Activated T-helper 1 cell treated with Interleukin-2 at 50 U/mL for 16 hours (primary cell): Measurements from ENCODE around the gene C8A.

Source experiments
- DNase-seq: peaks from one replicate; pipeline ENCODE4 v3.0.0-alpha.2; 2020; ENCODE audit warnings: low read depth

The C8A gene

DNA sequence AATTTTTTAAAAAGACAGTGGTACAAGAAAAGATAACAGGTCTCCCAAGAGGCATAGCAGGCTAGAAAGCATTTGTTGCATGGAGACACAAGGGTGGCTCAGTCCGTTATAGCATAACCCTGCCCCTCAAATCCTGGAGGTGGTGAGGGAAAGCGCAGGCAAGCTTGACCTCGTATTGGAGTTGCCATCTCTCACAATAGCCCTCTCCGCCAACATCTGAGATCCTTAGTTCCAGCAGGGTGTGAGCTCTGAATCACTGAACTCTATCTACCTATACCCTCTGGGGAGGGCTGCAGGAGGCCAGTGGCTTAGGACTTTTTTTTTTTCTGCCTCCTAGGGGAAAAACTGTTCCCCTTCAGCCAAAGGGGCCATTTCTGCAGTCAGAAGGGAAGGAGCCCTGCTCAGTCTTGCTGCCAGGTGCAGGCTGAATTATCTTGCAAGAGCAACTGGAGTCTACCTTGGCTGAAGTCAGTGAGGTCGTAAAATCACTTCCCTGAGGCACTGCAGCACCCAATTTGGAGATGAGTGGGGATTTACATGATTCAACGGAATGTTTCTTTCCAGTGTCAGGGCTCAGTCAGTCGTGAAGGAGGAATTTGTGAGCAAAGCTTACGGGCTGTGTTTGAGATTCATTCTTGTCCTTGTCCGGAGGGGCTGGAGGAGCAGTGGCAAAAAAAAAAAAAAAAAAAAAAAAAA is 17.2 kb upstream of the C8A start:
- no peak for DNase-seq

DNA sequence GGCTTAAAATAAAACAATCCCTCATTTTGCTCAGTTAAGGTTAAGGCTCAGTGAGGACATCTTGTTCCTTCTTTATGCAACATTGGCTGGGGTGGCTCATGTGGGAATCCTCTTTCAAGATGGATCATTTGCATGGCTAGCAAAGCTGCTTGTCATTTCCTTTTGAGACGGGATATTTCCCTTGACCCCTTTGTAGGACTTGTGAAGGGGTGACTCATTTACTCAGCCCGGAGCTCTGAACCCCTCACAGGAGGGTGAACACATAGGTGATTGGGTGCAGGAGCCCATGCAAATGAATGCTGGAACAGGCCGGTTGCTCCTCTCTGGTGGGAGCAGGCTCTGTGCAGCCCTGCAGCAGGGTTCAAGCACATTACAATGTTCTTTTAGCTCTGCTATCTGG is 15.8 kb upstream of the C8A start:
- DNase-seq: no peak

DNA sequence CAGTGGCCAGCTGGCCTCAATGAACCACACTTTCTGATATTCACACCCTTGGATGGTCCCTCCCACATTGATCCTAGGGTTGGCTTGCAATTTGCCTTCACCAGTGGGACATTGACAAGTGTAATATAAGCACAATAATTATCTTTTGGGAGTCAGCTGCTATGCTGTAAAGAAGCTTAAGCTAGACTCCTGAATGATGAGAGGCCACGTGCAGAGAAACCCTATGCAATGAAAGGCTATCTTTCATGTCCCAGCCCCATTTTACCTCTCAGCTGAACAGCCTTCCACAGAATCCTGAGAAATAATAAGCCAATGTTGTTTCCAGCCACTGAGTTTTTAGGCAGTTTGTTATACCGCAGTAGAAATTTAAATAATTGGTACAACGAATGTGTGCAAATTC is 11.1 kb upstream of the C8A start:
- DNase-seq: no peak

DNA sequence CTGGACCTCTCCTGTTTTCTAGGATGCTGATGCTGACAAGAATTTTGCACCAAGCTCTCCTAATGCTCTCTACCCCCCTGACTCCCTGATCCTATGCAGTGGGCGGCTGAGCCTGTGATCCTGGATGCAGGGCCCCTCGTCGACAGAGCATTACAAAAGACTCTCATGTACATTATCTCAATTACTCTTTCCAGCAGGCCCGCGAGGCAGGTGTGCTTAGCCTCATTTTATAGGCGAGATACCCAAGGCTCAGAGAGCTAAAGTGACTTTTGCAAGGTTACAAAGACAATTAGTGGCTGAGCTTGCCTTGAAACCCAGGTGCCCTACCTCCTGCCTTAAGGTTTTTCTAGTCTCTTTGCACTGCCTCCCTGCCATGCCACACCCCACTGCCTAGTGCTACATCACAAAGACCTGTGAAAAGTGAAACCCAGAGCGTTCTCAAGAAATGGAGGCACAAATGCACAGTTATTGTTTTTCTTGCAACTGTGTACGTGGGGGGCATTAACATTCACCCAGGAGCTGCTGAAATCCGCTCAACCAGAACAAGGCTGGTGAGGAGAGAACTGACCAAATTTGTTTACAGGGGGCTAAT is 10.0 kb upstream of the C8A start:
- DNase-seq: no peak

DNA sequence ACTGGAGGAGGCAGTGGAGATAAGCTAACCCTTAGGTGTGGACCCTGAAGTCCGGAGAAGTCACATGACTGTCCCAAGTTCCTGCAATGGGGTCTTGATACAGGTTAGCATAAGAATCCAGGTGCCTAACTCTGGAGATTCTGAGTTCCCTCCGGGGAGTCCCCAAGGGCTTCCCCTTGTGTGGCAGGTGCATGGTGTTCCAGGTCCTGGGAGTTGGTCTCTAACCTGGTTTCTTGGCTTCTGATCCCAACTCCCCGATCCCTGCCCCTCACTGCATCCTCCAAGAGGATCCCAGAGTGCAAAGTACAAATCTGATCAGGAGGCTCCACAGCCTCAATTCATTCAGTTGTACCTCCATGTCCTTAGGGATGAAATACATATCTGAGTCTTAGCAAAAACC is 9.3 kb upstream of the C8A start:
- no peak for DNase-seq

DNA sequence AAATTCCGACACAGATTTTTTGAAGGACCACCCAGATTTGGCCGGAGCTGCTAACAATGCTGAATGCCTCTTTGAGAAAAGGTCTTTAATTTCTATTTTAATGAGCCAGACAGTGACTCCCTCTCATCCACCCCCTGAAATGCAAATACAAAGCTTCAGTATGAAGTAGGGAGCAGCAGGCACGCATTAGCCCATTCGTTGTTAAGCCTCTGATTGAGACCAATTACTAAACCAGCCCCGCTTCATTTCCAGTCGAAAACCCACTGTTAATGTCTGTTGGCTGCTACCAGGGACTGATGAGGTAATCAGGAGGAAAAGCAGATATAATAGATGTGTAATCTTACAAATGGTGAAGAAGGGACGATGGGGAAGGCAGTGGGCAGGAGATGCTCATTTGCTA is 4.8 kb upstream of the C8A start:
- DNase-seq: no peak

DNA sequence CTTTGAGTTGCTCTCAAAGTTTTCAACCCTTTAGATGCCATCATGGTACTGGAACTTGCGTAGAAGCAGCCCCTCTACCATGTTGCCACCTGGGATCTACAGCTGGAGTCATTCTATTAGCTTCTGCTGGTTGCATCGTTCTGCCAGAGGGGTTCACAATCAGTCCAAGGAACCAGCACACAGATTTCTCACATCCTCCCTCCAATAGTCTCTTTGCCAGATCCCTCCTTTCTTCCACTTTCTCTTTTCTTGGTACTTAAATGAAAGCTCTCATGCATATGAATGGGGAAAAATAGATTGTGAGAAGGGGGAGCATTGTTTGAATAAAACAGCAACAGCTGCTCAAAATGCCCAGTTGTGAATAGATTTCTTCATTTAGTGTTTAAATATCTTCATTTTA is 4.2 kb upstream of the C8A start:
- no peak for DNase-seq

DNA sequence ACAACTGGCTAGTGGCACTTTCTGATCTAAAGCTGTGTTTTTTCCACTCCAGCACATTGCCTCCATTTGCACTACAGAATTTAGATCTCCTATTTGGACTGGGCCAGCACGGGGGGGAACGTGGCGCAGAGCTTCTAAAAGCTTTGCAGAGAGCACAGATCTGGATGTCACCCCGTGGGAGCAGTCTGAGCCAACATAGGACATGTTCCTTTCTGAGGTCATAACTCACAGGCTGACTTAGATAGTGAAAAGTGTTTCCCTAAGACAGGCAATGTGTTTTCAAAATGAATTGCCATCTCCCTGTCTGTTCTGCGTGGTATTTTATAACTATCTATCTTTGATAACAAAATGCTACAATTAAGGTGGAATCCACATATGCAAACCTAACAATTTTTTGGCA is 3.7 kb upstream of the C8A start:
- DNase-seq: no peak

DNA sequence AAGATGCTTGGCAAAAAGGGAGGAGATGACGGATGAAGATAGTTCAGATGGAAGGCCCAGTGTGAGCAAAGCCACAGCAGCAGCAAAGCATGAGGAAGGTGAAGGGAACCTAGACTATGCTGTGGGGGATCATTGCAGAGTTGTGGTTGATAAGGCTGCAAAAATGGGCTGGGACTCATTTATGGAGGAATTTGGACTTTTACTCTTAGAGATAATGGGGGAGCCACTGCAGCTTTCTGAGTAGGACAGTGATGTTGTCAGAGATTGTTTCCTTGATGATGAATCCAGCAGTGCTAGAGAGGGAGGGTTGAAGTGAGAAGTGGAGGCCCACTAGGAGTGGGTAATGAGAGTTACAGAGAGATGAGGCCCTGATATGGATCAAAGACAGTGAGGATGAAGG is 2.1 kb upstream of the C8A start:
- no peak for DNase-seq

DNA sequence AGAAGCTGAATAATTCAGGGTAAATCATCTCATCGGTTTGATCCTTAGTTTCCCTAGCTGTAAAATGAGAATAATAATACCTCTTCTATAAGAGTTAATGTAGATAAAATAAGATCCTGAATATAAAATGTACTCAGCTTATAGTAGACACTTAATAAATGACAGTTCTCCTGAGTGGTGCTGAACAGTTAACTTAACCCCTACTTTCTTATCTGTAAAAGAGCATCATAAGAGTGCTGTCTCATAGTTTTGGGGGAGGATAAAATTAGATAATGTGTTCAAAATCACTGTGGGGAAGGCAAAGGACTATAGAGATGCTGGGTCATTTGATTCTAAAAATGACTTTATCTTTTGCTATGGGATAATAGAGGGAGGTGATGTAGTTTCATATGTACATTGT is 593 bp downstream of the C8A start:
- no peak for DNase-seq

DNA sequence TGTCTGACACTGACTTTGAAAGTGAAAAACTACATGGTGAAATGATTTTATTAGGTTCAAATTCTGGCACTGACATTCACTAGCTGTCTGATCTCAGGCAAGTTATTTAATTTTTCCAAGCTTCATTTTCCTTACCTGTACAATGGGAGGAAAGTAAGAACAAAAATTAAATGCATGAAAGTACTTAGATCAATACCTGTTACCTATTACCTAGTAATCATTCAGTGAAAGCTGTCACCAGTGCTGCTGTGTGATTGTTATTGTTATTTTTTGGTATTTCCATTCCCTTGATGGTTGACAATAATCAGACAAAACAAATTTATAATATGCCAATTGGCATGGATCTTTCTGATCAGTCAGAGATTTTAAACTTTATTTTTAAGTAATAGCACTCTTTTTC is 1.6 kb downstream of the C8A start:
- DNase-seq: no peak

DNA sequence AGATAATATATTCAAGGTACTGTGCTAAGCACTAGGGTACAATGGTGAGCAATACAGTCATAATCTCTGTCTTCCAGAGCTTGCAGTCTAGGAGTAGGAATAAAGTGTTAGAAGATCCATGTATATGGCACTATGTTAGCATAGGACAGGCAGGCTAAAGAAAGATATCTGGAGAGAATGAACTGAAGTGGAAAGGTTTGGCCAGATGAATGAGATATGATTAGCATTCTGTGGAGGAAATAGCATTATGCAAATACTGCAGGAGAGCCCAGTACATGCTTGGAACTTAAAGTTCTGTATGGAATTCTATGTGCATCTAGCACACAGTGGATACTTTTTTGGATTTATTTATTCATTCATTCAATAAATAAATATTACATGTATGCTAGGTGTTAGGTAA is 4.7 kb downstream of the C8A start:
- DNase-seq: no peak

DNA sequence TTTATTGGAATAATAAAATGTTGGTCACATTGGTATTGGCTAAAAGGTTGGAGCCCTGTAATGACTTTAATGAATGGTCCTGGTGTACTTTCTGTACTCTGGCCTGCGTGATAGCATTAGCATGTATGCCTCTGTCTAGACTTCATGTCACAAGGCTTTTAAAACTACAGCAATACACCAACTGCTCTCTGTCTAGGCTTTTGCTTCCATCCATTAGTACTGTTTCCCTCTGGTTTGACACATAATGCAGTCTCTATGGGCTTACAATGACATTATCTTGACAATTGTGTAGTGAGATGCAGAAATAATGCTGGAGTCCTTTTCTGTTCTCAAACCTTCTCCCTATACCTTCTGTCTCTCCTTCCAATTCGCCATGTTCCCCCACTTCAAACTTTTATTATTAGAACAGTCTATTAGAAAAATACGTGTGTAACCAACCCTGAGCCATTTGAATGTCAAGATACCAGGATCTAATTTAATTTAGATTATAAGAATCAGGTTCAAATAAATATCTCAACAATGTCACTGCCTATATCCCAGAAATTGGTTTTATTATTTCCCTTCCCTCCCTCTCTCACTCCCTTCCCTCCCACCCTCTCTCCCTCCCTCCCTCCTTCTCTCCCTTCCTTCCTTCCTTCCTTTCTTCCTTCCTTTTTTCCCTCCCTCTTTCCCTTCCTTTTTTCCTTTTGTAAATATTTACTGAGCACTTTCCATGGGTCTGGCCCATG is 8.8 kb downstream of the C8A start:
- DNase-seq: no peak

DNA sequence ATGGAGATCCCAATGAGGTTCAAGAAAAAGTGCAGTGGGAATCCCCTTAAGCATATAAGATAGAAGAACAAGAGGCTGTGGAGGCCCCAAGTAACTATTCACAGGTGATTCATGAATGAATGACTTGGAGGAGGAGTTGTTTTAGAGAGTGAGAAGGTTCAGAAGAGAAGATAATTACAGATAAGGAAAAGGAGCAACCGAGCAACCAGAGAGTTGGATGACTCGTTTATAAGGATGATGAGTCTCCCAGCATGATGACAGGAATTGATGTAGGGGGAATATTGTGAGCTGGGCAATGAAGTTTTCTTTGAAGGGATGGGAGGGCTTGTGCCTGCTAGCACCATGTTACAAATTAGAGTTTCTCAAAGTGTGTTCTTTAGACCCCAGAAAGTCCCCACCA is 9.8 kb downstream of the C8A start:
- DNase-seq: no peak

DNA sequence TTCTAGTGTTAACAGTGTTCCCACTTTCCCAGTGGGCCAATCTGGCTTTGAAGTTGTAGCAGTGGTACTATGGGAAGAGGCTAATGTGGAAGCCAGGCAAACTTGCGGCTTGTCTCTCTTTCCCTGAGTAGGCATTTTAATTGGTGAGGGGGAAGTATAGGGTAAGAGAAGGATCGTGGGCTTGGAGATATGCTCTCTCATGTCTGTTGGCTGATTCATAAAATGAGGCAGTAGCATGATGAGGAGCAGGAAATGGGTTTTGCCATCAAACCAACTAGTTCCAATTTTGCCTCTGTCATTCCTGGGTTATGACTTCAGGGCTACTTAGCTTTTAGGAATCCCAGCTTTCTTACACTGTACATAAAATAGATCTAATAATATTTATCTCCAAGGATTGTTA is 12.1 kb downstream of the C8A start:
- DNase-seq: no peak

DNA sequence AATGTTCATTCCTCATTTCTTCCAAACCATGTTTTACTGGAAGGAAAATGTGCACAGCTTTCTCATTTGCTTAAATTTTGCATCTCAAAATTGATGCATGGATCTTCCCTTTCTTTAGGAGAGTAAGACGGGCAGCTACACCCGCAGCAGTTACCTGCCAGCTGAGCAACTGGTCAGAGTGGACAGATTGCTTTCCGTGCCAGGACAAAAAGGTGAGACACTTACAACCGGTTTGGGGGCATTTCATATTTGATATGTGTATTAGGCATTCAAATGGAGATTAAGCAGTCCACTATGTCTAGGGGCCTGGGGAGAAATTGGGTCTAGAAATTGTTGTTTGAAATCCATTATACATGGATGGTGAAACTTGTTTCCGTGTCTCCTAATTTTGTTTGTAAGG is 12.9 kb downstream of the C8A start:
- no peak for DNase-seq

DNA sequence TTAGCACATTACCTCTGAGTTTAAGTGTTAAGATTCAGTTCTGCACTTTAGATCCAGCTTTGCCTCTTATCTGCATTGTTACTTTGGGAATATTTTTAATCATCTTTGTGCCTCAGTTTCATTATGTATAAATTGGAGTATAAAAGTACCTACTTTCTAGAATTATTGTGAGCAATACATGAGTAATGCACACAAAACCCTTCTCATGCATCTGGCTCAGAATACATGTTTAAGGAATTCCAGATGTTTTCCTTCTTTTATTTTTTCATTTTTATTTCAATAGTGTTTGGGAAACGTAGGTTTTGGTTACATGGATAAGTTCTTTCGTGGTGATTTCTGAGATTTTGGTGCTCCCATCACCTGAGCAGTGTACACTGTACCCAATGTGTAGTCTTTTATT is 14.2 kb downstream of the C8A start:
- DNase-seq: no peak

DNA sequence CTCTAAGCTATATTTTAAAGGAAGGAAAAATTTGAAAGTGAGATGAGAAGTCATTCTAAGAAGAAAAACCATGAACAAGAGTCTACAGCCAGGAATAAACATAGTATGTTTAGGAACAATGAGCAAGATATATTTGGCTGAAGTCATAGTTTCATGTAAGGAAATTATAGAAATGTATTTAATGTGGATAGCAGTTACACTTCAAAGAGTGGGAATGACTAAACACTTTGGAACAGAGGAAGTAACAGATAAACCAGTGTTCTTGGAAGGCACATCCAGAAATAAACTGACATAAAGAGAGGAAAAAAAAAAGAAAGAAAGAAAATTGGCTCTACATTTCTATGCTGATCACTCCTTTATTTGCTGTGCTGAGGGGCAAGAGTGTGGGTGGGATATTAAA is 18.0 kb downstream of the C8A start:
- DNase-seq: no peak

DNA sequence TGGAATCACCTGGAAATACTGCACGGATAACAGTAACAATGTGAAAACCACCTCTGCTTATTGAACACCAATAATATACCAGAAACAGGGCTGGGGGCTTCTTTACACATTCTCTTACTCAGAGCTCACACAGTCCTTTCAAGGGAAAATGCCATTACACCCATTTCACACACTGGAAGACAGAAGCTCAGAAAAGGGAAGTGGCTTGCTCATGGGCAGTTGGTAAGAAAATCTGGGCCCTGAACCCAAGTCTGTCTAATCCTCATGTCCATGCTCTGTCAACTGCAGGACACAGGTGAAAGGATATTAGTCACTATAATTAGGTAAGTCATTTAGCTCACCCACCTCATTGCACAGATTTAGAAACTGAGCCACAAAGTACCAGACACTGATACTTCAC is 18.6 kb downstream of the C8A start:
- DNase-seq: no peak

DNA sequence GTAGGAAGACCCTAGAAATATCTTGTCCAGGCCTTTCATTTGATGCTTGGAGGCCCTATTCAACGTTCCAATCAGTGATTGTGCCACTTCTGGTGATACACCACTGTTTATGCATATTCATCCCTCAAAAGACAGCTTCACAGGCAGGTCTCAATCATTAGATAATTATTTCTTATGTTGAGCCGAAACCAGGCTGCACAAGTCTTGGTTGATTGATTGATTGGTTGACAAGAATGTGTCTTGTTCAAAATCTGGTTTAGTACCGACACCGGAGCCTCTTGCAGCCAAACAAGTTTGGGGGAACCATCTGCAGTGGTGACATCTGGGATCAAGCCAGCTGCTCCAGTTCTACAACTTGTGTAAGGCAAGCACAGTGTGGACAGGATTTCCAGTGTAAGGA is 20.1 kb downstream of the C8A start:
- DNase-seq: no peak

DNA sequence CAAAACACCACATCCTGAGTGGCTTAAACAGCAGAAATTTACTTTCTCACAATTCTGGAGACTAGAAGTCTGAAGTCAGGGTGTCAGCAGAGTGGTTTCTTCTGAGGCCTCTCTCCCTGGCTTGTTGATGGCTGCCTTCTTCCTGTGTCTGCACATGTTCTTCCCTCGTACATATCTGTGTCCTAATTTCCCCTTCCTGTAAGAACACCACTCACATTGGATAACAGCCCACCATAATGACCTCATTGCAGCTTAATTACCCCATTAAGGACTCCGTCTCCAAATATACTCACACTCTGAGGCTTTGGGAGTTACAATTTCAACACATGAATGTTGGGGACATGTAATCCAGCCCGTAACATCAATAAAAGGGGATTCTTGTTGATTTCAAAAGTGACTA is 23.4 kb downstream of the C8A start:
- no peak for DNase-seq

DNA sequence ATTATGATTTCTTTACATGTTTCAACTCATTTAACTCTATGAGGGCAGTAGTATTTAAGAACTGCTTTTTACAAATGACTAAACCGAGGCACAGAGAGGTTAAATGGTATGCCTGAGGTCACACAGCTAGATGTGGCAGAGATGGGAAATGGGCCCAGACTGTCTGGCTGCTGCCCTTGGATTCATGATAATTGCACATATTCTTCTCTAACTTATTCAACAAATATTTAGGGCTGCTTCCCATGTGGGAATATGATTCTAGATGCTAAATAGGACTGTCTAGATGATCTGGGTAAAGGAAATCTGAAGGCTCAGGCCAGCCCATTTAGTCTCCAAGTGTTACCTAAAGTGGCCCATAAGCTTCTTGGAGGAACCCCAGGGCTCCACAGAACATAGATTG is 26.2 kb downstream of the C8A start:
- DNase-seq: no peak

DNA sequence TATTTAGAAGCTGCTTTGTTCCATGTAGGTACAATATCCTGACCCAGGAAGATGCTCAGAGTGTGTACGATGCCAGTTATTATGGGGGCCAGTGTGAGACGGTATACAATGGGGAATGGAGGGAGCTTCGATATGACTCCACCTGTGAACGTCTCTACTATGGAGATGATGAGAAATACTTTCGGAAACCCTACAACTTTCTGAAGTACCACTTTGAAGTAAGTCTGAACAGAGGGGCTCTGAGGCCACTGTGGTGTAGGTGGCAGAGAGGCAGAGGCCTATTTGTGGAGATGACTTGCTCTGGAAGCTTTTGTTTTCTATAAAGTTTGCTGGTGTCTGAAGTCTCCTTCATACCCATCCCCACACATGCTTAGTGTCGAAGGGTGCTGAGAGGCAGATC is 26.8 kb downstream of the C8A start:
- no peak for DNase-seq

DNA sequence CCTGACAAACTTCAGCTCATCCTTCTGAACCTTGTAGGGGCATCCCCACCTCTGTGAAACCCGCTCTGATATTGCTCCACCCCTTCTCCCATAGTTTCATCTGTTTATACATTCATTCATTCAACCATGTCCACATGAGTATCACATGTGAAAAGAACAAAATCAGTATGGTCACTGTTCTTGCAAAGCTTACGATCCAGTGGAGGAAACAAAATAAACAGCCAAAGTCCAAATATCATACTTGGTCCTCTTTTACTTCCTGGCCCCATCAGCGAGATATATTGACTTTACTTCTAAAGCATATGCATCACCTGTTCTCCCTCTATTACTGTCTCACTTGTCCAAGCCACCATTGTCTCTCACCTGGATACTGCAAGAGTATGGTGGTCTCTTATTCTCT is 35.6 kb downstream of the C8A start:
- DNase-seq: no peak
